NCI-H345 treated with DMSO at 0.1 percent for 48 hours (cell line): ENCODE data around the gene NPIPB2.
"Not testable (repeated sequence)": the region's sequence is repeated elsewhere in the genome, so short reads cannot be mapped to it uniquely, and the experiment has no call there.

Experiments
- DNase-seq: peaks from one replicate; lab custom pipeline; 2025; ENCODE audit not compliant: unreplicated experiment; lab: John Stamatoyannopoulos, UW

The NPIPB2 gene

GRCh38 chr16:11962457-11962856 is 20.6 kb upstream of the NPIPB2 start:
- not testable (repeated sequence) for DNase-seq

- no peak for DNase-seq
Observed at GRCh38 chr16:11957591-11958395, 15.9 kb upstream of the NPIPB2 start.

DNA sequence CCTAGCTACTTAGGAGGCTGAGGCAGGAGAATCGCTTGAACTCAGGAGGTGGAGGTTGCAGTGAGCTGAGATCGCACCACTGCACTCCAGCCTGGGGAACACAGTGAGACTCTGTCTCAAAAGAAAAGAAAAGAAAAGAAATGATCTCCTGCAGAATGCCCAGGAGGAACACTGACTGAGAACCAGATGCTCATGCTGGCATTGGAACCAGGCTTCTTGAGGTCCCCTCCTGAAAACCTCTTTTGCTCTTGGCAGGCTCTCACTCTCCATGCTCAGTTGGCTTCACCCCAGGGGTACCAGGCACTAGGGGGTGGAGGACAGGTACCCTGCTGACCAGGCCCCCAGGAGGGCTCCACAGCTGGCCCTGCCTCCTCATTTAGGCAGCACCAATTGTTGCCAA is 14.7 kb upstream of the NPIPB2 start:
- no peak for DNase-seq

DNA sequence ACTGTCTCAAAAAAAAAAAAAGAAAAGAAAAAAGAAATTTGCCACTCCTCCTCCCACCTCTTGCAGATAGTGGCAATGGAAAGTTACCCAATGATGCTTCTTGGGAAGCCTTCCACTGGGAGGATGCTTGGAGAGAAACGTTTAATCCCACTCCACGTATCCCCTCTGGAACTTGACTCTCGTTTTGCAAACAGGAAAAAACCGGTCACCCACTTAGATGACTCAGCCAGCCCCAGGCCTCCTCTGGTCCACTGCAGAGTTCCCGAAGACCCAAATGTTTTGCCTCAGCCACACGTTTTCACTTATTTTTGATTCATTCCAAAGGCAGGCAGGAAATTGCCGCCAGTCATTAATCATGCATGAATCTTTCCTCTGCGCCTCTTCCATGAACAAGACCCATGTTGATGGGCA is 13.9 kb upstream of the NPIPB2 start:
- no peak for DNase-seq

DNA sequence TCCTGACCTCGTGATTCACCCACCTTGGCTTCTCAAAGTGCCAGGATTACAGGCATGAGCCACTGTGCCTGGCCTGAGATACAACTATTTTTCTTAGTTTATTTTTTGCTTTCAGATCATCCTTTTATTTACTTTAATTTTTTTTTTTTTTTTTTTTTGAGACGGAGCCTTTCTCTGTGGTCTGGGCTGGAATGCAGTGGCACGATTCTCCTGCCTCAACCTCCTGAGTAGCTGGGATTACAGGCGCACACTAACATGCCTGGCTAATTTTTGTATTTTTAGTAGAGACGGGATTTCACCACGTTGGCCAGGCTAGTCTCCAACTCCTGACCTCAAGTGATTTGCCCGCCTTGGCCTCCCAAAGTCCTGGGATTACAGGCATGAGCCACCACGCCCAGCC is 11.7 kb upstream of the NPIPB2 start:
- DNase-seq: not testable (repeated sequence)

DNA sequence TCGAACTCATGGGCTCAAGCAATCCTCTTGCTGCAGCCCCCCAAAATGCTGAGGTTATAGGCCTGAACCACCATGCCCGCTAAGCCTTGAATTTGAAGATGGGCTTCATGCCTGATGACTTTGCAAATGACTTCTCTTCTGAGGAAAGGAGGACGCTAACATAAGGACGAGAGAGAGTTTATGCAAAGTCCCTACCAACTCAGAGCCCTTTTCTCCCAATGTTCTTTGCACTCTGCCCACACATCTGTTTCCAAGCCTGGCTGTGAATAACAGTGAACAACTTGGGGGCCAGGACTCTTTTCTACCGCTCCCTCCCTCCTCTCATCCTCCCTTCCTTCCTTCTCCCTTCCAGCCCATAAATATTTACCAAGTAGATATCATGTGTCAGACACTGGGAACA is 8.5 kb upstream of the NPIPB2 start:
- no peak for DNase-seq

- peak; percentile 5 for DNase-seq
Observed at GRCh38 chr16:11949527-11949926, 7.7 kb upstream of the NPIPB2 start.

GRCh38 chr16:11948819-11949218 is 7.0 kb upstream of the NPIPB2 start:
- DNase-seq: no peak

- no peak for DNase-seq
Observed at GRCh38 chr16:11946433-11946832, 4.6 kb upstream of the NPIPB2 start.

- DNase-seq: not testable (repeated sequence)
Observed at GRCh38 chr16:11927350-11927749, 14.5 kb downstream of the NPIPB2 start.

DNA sequence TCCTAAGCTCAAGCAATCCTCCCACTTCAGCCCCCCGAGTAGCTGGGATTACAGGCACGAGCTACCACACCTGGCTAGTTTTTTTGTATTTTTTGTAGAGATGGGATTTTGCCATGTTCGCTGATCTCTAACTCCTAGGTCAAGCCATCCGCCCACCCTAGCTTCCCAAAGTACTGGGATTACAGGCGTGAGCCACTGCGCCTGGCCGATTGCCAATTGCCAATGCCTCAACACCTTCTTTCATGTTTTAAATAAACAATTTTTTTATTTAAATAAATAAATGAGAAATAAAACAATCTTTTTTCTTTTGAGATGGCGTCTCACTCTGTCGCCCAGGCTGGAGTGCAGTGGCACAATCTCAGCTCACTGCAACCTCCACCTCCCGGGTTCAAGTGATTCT is 17.8 kb downstream of the NPIPB2 start:
- not testable (repeated sequence) for DNase-seq

GRCh38 chr16:11916524-11917285 is 25.1 kb downstream of the NPIPB2 start:
- no peak for DNase-seq

DNA sequence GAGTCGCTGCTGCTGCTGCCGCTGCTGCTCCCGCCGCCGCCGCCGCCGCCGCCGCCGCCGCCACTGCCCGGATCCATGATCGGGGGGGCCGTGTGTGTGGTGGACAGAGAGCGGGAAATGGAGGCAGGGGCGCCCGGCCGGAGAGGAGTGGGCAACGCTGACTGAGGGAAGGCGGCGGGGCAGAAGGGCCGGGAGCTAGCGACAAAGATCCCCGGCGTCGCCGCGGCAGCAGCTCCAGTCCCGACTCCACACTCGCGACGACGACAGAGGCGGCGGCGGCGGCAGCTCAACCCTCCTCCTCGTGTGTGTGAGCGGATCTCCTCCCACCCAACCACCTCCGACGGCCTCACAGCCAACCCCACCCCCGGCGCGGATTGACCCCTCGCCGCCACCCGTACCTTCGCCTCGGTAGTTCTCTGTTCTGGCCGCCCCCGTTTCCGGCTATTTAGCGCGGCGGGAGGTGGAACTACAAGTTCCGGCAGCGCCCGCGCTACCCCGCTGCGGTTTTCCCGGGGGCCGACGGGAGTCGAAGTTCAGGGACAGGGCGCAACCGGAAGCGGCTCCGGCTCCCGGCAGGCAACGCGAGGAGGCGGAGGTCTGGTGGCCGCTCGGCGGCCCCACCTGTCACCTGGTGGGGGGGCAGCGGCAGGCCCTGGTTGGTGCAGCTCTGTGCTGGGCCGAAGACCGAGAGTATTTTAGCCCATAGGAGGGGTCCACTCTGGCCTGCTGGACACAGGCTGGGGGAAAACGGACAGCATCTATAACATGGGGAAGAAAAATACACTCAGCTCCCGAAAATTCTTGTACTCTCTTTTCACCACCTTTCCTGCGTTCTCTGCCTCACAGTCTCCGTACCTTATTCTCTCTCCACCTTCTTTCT is 26.0 kb downstream of the NPIPB2 start, which contains the start of gene GSPT1:
TSS of gene GSPT1 (minus strand) at position 313 of the 880 bp plus-strand sequence. CDS start at position 77, 236 bp downstream.
- DNase-seq: peak; percentile 96

DNA sequence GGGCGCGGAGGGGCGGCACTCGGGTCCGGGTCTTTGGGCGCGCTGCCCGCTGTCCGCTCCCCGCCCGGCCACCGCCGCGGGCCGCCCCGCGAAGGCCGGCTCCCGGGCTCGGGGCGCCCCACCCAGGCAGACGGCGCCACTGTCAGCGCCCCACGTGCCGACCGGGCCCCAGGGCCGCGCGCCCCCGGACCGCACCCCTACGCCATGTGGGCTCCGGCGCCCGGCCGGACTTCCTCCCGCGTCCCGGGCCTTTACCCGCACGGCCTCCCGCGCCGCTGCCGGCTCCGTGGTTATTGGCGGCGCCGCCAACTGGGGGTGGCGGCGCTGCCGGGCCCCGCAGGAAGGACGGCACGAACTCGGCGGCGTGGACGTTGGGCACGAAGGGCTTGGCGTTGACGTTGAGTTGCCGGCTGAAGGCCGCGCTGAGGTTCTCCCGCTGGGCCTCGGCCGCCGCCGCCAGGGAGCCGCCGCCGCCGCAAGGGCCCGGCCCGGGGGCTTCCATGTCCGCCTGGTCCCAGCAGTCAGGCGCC is 26.7 kb downstream of the NPIPB2 start:
- no peak for DNase-seq

DNA sequence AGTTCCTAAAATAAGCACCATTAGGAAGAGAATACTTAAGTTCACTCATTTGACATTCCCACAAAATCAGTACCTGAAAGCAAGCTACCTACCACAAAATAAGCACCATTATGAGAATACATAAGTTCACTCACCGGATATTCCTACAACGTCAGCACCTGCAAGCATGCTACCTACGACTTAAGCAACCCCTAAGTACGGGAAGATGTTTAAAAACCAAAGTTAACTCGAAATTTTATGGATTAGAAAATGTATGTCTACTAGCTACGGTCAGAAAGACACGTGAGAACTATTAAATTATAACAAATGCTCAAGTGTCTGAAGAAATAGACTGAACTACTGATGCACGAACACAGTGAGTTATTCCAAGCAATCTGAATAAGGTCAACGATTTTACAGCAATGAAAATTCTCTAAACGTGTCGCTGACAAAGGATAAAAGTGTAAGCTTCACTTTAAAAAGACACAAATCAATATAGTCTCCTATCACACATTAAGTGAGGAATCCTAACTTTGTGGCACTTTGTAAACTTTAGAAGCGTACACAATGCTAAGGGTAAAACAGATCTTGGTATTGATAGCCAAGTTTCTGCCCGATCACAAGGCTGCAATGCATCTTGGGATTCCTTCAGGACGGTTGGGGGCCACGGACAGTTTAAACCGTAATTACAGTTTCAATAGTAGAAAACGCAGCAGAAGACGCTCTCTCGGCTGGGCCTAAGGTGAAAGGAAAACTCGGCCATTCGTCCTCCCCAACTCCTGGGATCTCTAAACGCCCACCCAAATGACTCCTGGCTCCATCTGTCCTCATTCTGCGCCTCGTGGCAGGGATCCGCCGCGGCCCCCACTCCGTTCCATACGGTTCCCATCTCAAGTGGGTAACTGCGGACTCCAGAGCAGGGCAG is 27.4 kb downstream of the NPIPB2 start:
- DNase-seq: no peak

DNA sequence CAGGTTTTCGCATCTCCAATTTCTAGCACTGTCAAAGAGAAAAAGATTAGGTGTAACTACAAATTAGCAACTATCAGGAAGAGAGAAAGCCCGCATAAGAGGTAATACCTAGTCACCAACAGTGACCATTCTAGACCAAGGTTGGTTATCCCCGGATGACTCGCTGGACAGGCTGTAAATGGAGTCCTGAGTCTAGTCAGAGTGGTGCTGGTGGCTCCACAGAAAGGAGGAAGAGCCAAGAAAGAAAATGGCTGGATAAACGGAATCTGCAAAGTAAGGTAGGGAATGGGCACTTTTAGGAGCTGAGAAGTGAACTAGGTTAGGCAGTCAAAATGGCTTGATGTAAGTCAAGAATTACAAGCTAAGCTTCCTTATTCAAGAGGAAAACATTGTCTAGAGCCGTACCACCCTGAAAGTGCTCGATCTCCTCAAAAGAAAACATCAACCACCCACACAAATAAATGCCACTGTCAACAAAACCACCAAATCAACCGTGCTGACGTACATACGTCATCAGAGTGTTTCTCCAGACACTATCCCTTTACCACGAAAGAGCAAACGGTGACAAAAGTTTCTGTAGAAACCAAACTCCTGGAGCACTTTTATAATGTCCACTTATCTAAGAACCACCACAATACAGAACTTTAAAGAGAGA is 28.3 kb downstream of the NPIPB2 start:
- DNase-seq: no peak

DNA sequence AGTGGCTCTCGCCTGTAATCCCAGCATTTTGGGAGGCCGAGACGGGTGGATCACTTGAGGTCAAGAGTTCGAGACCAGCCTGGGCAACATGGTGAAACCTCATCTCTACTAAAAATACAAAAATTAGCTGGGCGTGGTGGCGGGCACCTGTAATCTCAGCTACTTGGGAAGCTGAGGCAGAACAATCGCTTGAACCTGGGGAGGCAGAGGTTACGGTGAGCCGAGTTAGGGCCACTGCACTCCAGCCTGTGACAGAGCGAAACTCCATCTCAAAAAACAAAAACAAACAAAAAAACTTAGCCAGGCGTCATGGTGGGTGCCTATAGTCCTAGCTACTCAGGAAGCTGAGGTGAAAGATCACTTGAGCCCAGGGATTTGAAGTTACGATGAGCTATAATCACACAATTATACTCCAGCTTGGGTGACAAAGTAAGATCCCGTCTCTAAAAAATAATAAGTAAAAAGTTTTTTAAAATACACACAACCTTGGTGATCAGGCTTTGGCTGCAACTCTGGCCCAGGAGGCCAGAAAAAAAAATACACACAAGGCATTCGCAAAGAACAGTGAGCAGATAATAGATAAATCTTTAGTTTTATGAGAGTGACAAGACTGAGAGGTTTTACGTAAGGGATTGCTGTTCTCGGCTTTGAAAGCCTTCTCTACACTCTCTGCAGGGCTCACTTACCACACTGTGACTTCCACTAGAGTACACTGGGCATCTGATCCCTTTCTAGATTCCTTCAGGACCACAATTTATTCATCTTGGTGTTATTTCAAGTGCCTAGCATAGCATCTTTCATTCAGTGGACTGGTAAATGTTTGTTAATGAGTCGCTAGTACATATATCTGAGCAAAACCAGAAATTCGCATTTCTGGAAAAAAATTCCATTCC is 31.9 kb downstream of the NPIPB2 start:
- no peak for DNase-seq

- DNase-seq: no peak
Observed at GRCh38 chr16:11907160-11907970, 34.5 kb downstream of the NPIPB2 start.
